K562 (cell line): ENCODE measurements around the gene TUBB2A. TPM values are rescaled to one million over a fixed set of nuclear protein-coding genes. Genes with fewer than 3 reads are reported as not detected.

ENCODE experiments used
- CBFA2T3 ChIP-seq: fragments of 450-650 bp; IDR thresholded peaks from 2 replicates; pipeline ENCODE4 v1.6.1; 2017
- CREM ChIP-seq: IDR thresholded peaks from 2 replicates; pipeline ENCODE4 v1.6.1; 2014; ENCODE audit warnings: antibody characterized with exemption, low read depth
- EWSR1 ChIP-seq: fragments of 450-650 bp; IDR thresholded peaks from 2 replicates; pipeline ENCODE4 v1.6.1; 2018; ENCODE audit warnings: borderline replicate concordance, mild to moderate bottlenecking, low read depth, moderate library complexity; ENCODE audit not compliant: partially characterized antibody
- FOXJ3 ChIP-seq: sonication (generic); formaldehyde crosslinking; IDR thresholded peaks from 2 replicates; pipeline ENCODE4 v1.4.0; 2020; ENCODE audit warnings: mild to moderate bottlenecking, missing genetic modification reagents
- HNRNPL ChIP-seq: fragments of 200-400 bp; formaldehyde crosslinking; IDR thresholded peaks from 2 replicates; pipeline ENCODE4 v1.6.1; 2017; ENCODE audit warnings: low read depth, mild to moderate bottlenecking, low read length
- HOXB6 ChIP-seq: fragments of 250-450 bp; sonication (Bioruptor Pico); IDR thresholded peaks from 2 replicates; pipeline ENCODE4 v1.5.1; 2022; ENCODE audit warnings: mild to moderate bottlenecking, borderline replicate concordance
- LCOR ChIP-seq: sonication (generic); formaldehyde crosslinking; IDR thresholded peaks from 2 replicates; pipeline ENCODE4 v1.8.0; 2022; ENCODE audit warnings: mild to moderate bottlenecking, missing genetic modification reagents
- MCM2 ChIP-seq: fragments of 450-650 bp; IDR thresholded peaks from 2 replicates; pipeline ENCODE4 v1.6.1; 2017; ENCODE audit warnings: low read depth, mild to moderate bottlenecking
- NFIC ChIP-seq: fragments of 450-650 bp; IDR thresholded peaks from 2 replicates; pipeline ENCODE4 v1.6.1; 2017; ENCODE audit warnings: mild to moderate bottlenecking, inconsistent platforms
- NR4A1 ChIP-seq, 2 experiments: fragments of 250-450 bp in 1 of 2; fragments of 450-650 bp in 1 of 2; sonication (Bioruptor Pico) in 1 of 2; IDR thresholded peaks; 2 replicates each; pipeline versions ENCODE4 v1.4.0 to v1.6.1; 2016 to 2020; ENCODE audit warnings: mild to moderate bottlenecking in 2 of 2, missing compliant biosample characterization in 1 of 2, missing genetic modification characterization in 1 of 2, moderate library complexity in 1 of 2
- PTBP1 ChIP-seq: fragments of 200-400 bp; formaldehyde crosslinking; IDR thresholded peaks from 2 replicates; pipeline ENCODE4 v1.6.1; 2017; ENCODE audit warnings: low read depth, low read length
- SIRT6 ChIP-seq: IDR thresholded peaks from one replicate; pipeline ENCODE4 v1.6.1; 2012; ENCODE audit warnings: low read depth, mild to moderate bottlenecking, control low read depth, inconsistent platforms, low read length, moderate library complexity
- SMARCA5 ChIP-seq: fragments of 450-650 bp; IDR thresholded peaks from 2 replicates; pipeline ENCODE4 v1.6.1; 2016
- SMARCE1 ChIP-seq: fragments of 450-650 bp; IDR thresholded peaks from 2 replicates; pipeline ENCODE4 v1.7.1; 2016; ENCODE audit warnings: mild to moderate bottlenecking
- TRIM24 ChIP-seq, 2 experiments: fragments of 450-650 bp; IDR thresholded peaks; 2 replicates each; pipeline ENCODE4 v1.6.1; 2016
- ZC3H4 ChIP-seq: sonication (generic); formaldehyde crosslinking; IDR thresholded peaks from 2 replicates; pipeline ENCODE4 v1.9.0; 2021; ENCODE audit warnings: missing genetic modification reagents, borderline replicate concordance
- ZNF146 ChIP-seq: IDR thresholded peaks from one replicate; pipeline ENCODE4 v1.6.1; 2018; ENCODE audit warnings: missing compliant biosample characterization; ENCODE audit not compliant: unreplicated experiment
- ZNF384 ChIP-seq: IDR thresholded peaks from 2 replicates; pipeline ENCODE4 v1.6.1; 2012; ENCODE audit warnings: low read depth, low read length, improper control_type of control experiment
- ZNF778 ChIP-seq: fragments of 450-650 bp; formaldehyde crosslinking; IDR thresholded peaks from 2 replicates; pipeline ENCODE4 v1.4.0; 2020; ENCODE audit warnings: mild to moderate bottlenecking, moderate library complexity
- polyA plus RNA-seq, 8 experiments: library from polyadenylated mRNA; depleted of rRNA in 4 of 8; stranded (reverse) in 5 of 8; unstranded in 3 of 8; fragments of >200 nt; fragmentation: Nextera tagmentation in 2 of 8; fragmentation: Illumina TruSeq in 1 of 8; extraction: Ambion mirVana in 2 of 8; extraction: Trizol in 1 of 8; gene quantifications; 2 replicates each; pipeline versions ENCODE4 v1.2.1 to v1.2.3, GENCODE V29; 2011 to 2014; ENCODE audit warnings: inconsistent platforms in 1 of 8, missing spikeins in 1 of 8
- total RNA-seq, 7 experiments: library from RNA; depleted of rRNA in 6 of 7; stranded (reverse); fragments of >200 nt in 6 of 7; fragmentation: Illumina TruSeq in 2 of 7; extraction: Trizol in 2 of 7; gene quantifications; 2 replicates each; pipeline versions ENCODE4 v1.2.1 to v1.2.3, GENCODE V29; 2011 to 2021; ENCODE audit warnings: low replicate concordance in 1 of 7
- TF ChIP-seq, protein P1 (sequence below): IDR thresholded peaks from 2 replicates; pipeline ENCODE4 v1.6.1; 2016; ENCODE audit warnings: missing genetic modification characterization, missing compliant biosample characterization
- TF ChIP-seq, protein P2 (sequence below), 2 experiments: IDR thresholded peaks; 2 replicates each; pipeline ENCODE4 v1.6.1; 2011; ENCODE audit warnings: borderline replicate concordance in 1 of 2, control low read depth in 1 of 2, low read depth in 1 of 2, low read length in 1 of 2, mild to moderate bottlenecking in 1 of 2, mixed read lengths in 1 of 2, moderate library complexity in 1 of 2; ENCODE audit not compliant: insufficient read depth in 1 of 2, insufficient read length in 1 of 2, poor library complexity in 1 of 2, severe bottlenecking in 1 of 2; ENCODE audit errors: extremely low read depth in 1 of 2
- TF ChIP-seq, protein P3 (sequence below): fragments of 450-650 bp; IDR thresholded peaks from one replicate; pipeline ENCODE4 v1.6.1; 2018; ENCODE audit warnings: mild to moderate bottlenecking, moderate library complexity; ENCODE audit not compliant: partially characterized antibody
- TF ChIP-seq, protein P4 (sequence below): fragments of 250-450 bp; sonication (Bioruptor Pico); IDR thresholded peaks from 2 replicates; pipeline ENCODE4 v1.5.0; 2021

The TUBB2A gene
- total and polyA plus RNA-seq, 9 of the 15 experiments (the other 6 are each of a cell fraction or from before 2014, with no cell fraction given): 3.6 to 92.1 (median 45.6) TPM

DNA sequence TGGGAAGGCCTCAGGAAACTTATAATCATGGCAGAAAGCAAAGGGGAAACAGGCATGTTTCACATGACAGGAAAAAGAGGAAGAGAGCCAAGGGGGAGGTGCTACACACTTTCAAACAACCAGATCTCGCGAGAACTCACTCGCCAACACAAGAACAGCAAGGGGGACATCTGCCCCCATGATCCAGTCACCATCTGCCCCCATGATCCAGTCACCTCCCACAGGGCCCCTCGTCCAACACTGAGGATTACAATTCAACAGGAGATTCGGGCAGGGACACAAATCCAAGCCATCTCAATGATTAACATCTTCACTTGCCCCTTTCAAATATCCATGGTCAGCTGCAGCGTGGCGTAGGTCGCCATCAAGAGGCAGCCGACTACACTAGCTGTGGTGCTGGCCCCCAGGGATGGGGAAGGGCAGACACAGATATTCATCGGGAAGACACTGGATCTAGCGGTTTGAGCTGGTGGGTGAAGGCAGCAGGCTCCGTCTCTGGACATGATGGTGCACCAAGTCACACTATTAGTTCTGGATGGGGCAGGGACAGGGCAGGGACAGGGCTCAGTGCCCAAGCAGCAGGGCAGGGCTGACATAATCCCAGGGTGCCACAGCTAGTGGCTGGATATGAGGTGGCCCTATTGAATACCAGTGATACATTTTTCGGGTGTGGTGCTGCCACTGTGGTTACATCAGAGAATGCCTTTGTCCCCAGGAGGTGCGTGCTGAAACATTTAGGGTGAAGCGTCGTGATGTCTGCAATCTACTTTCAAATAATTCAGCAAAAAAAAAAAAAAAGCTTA lies 38.6 kb upstream of the TUBB2A start (continued):
- TF ChIP-seq ZNF778 (CRISPR knock-in tag) (no peak), TRIM24 (IDR thresholded peaks at IDR 0.05) (peak in 1 of 2 experiments; percentile 63; a peak in 1 of 4 replicates), ZC3H4 (CRISPR knock-in tag) (no peak), HOXB6 (CRISPR knock-in tag) (0 out of 2 replicates have a peak, but pooled peaks have one; percentile 24), CREM (no peak; the same call in 1 of the 2 replicates), ZNF146 (peak; percentile 5), CBFA2T3 (no peak), NR4A1 (CRISPR knock-in tag; IDR thresholded peaks at IDR 0.05) (no peak), NR4A1 (tag; IDR thresholded peaks at IDR 0.05) (peak; percentile 17; the same call in 1 of the 2 replicates), PTBP1 (no peak), HNRNPL (no peak), LCOR (no peak), SMARCE1 (0 out of 2 replicates have a peak, but pooled peaks have one; percentile 34), SMARCA5 (no peak), FOXJ3 (CRISPR knock-in tag) (no peak), MCM2 (no peak), SIRT6 (no peak), EWSR1 (no peak), ZNF384 (0 out of 2 replicates have a peak, but pooled peaks have one; percentile 34), NFIC (peak; percentile 74)
- TF ChIP-seq, protein P1, sequence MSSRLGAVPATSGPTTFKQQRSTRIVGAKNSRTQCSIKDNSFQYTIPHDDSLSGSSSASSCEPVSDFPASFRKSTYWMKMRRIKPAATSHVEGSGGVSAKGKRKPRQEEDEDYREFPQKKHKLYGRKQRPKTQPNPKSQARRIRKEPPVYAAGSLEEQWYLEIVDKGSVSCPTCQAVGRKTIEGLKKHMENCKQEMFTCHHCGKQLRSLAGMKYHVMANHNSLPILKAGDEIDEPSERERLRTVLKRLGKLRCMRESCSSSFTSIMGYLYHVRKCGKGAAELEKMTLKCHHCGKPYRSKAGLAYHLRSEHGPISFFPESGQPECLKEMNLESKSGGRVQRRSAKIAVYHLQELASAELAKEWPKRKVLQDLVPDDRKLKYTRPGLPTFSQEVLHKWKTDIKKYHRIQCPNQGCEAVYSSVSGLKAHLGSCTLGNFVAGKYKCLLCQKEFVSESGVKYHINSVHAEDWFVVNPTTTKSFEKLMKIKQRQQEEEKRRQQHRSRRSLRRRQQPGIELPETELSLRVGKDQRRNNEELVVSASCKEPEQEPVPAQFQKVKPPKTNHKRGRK (tag): no peak
- TF ChIP-seq, protein P2, sequence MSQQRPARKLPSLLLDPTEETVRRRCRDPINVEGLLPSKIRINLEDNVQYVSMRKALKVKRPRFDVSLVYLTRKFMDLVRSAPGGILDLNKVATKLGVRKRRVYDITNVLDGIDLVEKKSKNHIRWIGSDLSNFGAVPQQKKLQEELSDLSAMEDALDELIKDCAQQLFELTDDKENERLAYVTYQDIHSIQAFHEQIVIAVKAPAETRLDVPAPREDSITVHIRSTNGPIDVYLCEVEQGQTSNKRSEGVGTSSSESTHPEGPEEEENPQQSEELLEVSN (IDR thresholded peaks at IDR 0.05; ENCODE audit: borderline replicate concordance in 1 of 2, extremely low read depth in 1 of 2, insufficient read depth in 1 of 2, insufficient read length in 1 of 2, low read depth in 1 of 2, low read length in 1 of 2, poor library complexity in 1 of 2, severe bottlenecking in 1 of 2): peak in 1 of 2 experiments; percentile 24
- TF ChIP-seq, protein P3, sequence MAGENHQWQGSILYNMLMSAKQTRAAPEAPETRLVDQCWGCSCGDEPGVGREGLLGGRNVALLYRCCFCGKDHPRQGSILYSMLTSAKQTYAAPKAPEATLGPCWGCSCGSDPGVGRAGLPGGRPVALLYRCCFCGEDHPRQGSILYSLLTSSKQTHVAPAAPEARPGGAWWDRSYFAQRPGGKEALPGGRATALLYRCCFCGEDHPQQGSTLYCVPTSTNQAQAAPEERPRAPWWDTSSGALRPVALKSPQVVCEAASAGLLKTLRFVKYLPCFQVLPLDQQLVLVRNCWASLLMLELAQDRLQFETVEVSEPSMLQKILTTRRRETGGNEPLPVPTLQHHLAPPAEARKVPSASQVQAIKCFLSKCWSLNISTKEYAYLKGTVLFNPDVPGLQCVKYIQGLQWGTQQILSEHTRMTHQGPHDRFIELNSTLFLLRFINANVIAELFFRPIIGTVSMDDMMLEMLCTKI: no peak
- TF ChIP-seq, protein P4, sequence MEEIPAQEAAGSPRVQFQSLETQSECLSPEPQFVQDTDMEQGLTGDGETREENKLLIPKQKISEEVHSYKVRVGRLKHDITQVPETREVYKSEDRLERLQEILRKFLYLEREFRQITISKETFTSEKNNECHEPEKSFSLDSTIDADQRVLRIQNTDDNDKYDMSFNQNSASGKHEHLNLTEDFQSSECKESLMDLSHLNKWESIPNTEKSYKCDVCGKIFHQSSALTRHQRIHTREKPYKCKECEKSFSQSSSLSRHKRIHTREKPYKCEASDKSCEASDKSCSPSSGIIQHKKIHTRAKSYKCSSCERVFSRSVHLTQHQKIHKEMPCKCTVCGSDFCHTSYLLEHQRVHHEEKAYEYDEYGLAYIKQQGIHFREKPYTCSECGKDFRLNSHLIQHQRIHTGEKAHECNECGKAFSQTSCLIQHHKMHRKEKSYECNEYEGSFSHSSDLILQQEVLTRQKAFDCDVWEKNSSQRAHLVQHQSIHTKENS (CRISPR knock-in tag): no peak
